Stimulated activated effector memory CD8-positive, alpha-beta T cell treated with anti-CD3 and anti-CD28 coated beads, Interleukin-12 subunit alpha, Interleukin-12 subunit beta, amount 100 ng/mL, for 72 hours (primary cell): ENCODE data around the gene MMP17.

Experiments
- ATAC-seq: fragments of 150-1000 bp; cut with Tn5 transposase; 2 replicates; pipeline ENCODE4 v1.10.0; 2021
- DNase-seq, 2 donors: peaks; one replicate each; pipeline ENCODE4 v3.0.0; 2021 to 2022; ENCODE audit warnings: low spot score in 2 of 2
- H3K27ac Mint-ChIP-seq: one replicate; pipeline ENCODE4 v1.8.0; 2022; ENCODE audit warnings: mild to moderate bottlenecking, mixed read lengths
- H3K36me3 Mint-ChIP-seq: one replicate; pipeline ENCODE4 v1.8.0; 2022; ENCODE audit warnings: mild to moderate bottlenecking, mixed read lengths
- H3K4me1 Mint-ChIP-seq: one replicate; pipeline ENCODE4 v1.8.0; 2022; ENCODE audit warnings: mixed read lengths
- H3K4me3 Mint-ChIP-seq: one replicate; pipeline ENCODE4 v1.8.0; 2022; ENCODE audit warnings: mild to moderate bottlenecking, mixed read lengths
- H3K9me3 Mint-ChIP-seq: one replicate; pipeline ENCODE4 v1.8.0; 2022; ENCODE audit warnings: mixed read lengths

The MMP17 gene

GRCh38 chr12:131827961-131828534, at the start of gene MMP17:
MMP17 (plus strand) TSS chr12:131828393; CDS start chr12:131828495, 102 bp downstream.
- peaks cover 7% of the 10 kb centered on the region for H3K4me1 Mint-ChIP-seq
- DNase-seq (no peak), ATAC-seq (peak; percentile 48)
- peak within 1 kb of the TSS; percentile 66 for H3K4me3 Mint-ChIP-seq
- no peaks in the 10 kb centered on the region for H3K9me3 Mint-ChIP-seq
- H3K27ac Mint-ChIP-seq, result no peak within 1 kb of the TSS
- H3K36me3 Mint-ChIP-seq, result no peaks in the 10 kb centered on the region

DNA sequence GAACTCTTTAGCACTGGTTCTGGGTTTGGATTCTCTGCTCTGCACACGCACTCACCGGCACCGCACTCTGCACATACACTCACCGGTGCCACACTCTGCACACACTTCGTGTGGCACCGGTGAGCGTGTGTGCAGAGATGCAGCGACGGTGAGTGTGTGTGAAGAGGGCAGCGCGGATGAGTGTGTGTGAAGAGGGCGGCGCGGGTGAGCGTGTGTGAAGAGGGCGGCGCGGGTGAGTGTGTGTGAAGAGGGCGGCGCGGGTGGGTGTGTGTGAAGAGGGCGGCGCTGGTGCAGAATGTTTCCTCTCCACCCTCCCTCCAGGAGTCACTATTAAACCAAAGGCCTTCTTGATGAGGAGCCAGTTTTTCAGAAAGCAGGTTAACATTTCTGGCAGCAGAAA, 49.2 kb upstream of the MMP17 start:
- Mint-ChIP-seq H3K27ac (peak overlapping the region; percentile 85), H3K4me1 (peaks cover 5% of the 10 kb centered on the region), H3K36me3 (peaks cover 94% of the 10 kb centered on the region), H3K4me3 (no peak overlapping the region), H3K9me3 (no peaks in the 10 kb centered on the region)
- no peak for DNase-seq
- no peak for ATAC-seq

- Mint-ChIP-seq H3K4me1 (peaks cover 10% of the 10 kb centered on the region), H3K27ac (peak overlapping the region; percentile 67), H3K36me3 (peaks cover 88% of the 10 kb centered on the region), H3K9me3 (no peaks in the 10 kb centered on the region), H3K4me3 (no peak overlapping the region)
- ATAC-seq (no peak), DNase-seq (no peak)
These were observed 46.1 kb upstream of the MMP17 start for GRCh38 chr12:131782061-131782460.

DNA sequence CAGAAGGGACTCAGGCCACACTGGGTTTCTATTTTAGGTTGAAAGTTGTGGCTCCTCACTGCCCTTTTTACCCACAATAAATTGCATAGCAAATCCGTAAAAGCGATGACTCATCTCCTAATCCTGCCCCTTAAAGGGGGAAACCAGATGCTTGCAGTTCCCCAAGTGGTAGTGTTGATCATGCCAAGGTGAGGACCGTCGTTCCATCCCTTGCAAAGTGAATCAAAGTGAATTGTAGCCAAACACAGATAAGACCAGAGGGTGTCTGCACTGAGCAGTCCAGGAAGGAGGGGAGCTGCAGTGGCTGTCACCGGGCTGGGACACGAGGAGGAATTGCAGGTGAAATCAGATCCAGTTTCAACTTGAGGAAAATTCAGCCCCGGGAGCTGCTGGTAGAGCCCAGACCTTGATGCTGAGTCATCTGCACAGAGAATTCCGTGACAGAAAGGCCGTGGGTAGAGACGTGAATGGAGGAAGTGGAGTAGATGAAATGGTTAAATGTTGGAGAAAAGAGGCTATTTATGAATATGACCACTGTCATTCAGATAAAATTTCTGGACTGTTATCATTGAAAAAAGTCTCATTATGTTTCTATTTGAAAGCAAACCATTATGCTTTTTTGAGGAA, 44.2 kb upstream of the MMP17 start:
- Mint-ChIP-seq H3K4me1 (peaks cover 7% of the 10 kb centered on the region), H3K36me3 (peaks cover 88% of the 10 kb centered on the region), H3K9me3 (no peaks in the 10 kb centered on the region), H3K27ac (no peak overlapping the region), H3K4me3 (no peak overlapping the region)
- ATAC-seq (no peak), DNase-seq (no peak)

GRCh38 chr12:131784909-131785762, 43.1 kb upstream of the MMP17 start:
- ATAC-seq (no peak), DNase-seq (no peak)
- Mint-ChIP-seq H3K4me1 (peaks cover 6% of the 10 kb centered on the region), H3K27ac (peak overlapping the region; percentile 15), H3K36me3 (peaks cover 88% of the 10 kb centered on the region), H3K4me3 (no peak overlapping the region), H3K9me3 (no peaks in the 10 kb centered on the region)

DNA sequence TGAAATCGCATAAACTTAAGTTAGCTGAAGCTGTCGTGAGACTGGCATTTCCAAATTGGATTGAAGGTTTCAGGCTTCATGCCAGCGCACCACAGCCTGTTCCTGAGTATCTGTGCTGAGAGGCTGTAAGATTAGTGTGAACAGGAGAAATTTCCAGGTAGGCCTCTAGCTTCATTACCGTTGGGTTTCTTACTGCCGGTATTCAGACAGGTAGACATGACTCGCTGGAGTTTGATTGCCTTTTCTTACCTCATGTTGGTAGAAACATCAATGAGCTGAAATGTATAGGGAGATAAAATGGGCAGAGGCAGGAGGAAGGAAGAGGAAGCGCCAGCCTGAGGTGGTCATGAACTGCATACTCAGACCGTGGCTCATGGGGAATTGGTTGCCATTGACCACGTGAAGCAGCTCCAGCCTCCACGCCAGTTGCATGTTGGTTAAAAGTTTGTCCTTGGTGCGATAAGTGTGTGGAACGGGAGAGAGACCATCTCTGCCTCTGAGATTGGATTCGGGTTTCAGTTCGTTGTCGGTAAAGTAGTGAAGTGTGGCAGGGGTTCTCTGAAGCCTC, 42.3 kb upstream of the MMP17 start:
- DNase-seq (no peak), ATAC-seq (no peak)
- Mint-ChIP-seq H3K36me3 (peaks cover 88% of the 10 kb centered on the region), H3K27ac (peak overlapping the region; percentile 15), H3K4me1 (peaks cover 6% of the 10 kb centered on the region), H3K4me3 (no peak overlapping the region), H3K9me3 (no peaks in the 10 kb centered on the region)

- peaks cover 89% of the 10 kb centered on the region for H3K36me3 Mint-ChIP-seq
- ATAC-seq, result no peak
These were observed 41.9 kb upstream of the MMP17 start for GRCh38 chr12:131786331-131786730.

DNA sequence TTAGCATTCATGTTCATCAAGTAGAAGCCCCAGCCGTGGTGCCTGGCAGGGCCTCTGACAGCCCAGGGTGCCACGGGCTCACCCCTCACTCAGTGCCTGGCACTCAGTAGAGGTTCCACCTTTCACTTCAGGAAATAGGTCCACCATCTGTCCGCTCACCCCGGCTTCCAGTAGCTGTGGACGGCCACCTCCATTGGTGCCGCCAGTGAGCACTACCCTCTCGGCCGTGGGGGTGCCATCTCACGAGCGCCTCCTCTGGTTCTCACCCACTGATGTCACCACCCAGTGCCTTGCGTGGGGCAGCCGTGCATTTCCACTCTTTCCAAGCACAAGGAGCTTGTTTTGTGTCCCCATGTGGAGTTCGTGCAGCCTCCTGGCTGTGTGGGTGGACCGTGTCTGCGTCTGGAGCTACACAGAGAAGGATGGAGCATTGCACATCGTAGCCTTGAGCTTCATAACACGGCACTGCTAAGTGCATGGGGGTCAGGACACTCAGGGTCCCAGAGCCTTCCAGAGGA, 41.0 kb upstream of the MMP17 start:
- no peaks in the 10 kb centered on the region for H3K9me3 Mint-ChIP-seq
- H3K27ac Mint-ChIP-seq, result no peak overlapping the region
- DNase-seq, result no peak
- peaks cover 6% of the 10 kb centered on the region for H3K4me1 Mint-ChIP-seq
- H3K4me3 Mint-ChIP-seq, result no peak overlapping the region
- no peak for ATAC-seq
- H3K36me3 Mint-ChIP-seq, result peaks cover 87% of the 10 kb centered on the region

More at GRCh38 chr12:131786331-131786730, 41.9 kb upstream of the MMP17 start:
- Mint-ChIP-seq H3K4me1 (peaks cover 6% of the 10 kb centered on the region), H3K9me3 (no peaks in the 10 kb centered on the region), H3K27ac (peak overlapping the region; percentile 15), H3K4me3 (no peak overlapping the region)
- DNase-seq, result no peak

DNA sequence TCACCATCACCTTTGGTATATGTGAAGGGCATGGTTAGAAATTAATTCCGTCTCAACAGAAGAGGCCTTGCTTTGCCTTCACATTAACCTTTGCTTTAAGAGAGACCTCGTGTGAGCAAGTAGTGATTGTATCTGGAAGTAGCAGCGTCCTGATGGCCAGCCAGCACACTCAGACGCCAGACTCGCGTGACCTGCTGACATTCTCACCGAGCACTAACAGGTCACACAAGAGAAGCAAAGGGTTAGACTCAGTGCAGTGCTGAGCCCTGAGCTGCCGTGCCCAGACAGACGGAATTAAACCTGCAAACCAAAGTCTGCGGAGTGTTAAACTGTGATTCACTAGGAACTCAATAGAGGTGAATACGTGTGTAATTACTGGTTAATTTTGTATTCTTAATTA, 40.1 kb upstream of the MMP17 start:
- Mint-ChIP-seq H3K4me1 (peaks cover 6% of the 10 kb centered on the region), H3K36me3 (peaks cover 85% of the 10 kb centered on the region), H3K27ac (no peak overlapping the region), H3K9me3 (no peaks in the 10 kb centered on the region), H3K4me3 (no peak overlapping the region)
- ATAC-seq (no peak), DNase-seq (no peak)

DNA sequence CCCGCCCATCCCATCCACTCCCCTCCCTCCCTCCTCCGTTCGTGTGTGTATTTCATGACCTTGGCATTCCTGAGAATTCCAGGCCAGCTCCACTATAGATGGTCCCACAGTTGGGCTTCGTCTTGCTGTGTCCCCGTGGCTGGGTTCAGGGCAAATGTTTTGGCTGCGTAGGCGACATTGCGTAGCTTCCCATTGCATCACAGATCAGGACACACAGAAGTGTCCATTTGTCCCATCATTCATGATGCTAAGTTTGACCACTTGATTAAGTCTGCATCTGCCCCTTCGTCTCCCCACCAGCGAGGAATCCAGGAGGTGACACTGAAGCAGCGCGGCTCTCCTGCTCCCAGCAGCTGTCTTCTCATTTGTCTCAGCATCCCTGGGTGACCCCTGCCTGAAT, 38.6 kb upstream of the MMP17 start:
- Mint-ChIP-seq H3K9me3 (no peaks in the 10 kb centered on the region), H3K4me1 (peaks cover 6% of the 10 kb centered on the region), H3K4me3 (no peak overlapping the region), H3K27ac (no peak overlapping the region), H3K36me3 (peaks cover 83% of the 10 kb centered on the region)
- DNase-seq (no peak), ATAC-seq (no peak)

- DNase-seq (no peak), ATAC-seq (no peak)
- no peaks in the 10 kb centered on the region for H3K9me3 Mint-ChIP-seq
- H3K36me3 Mint-ChIP-seq, result peaks cover 85% of the 10 kb centered on the region
- peaks cover 6% of the 10 kb centered on the region for H3K4me1 Mint-ChIP-seq
- H3K27ac Mint-ChIP-seq, result no peak overlapping the region
- H3K4me3 Mint-ChIP-seq, result no peak overlapping the region
These were observed 34.8 kb upstream of the MMP17 start for GRCh38 chr12:131793243-131794022.

DNA sequence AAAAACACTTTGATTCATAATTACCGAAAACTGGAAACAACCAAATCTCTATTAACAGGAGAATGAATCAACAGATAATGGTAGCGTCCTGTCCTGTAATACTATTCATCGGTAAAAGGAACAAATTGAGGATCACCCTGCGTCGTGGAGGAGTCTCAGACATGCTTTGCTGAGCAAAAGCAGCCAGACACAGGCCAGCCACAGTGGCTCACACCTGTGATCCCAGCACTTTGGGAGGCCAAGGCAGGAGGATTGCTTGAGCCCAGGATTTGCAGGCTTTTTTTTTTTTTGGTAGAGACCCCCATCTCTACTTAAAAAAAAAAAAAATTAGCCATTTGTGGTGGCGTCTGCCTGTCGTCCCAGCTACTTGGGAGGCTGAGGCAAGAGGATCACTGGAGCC, 34.1 kb upstream of the MMP17 start:
- no peak overlapping the region for H3K27ac Mint-ChIP-seq
- DNase-seq, result no peak
- no peak for ATAC-seq
- H3K4me1 Mint-ChIP-seq, result peaks cover 6% of the 10 kb centered on the region
- peaks cover 85% of the 10 kb centered on the region for H3K36me3 Mint-ChIP-seq
- no peak overlapping the region for H3K4me3 Mint-ChIP-seq
- H3K9me3 Mint-ChIP-seq, result no peaks in the 10 kb centered on the region

- H3K27ac Mint-ChIP-seq, result no peak overlapping the region
- no peaks in the 10 kb centered on the region for H3K9me3 Mint-ChIP-seq
- ATAC-seq (no peak), DNase-seq (no peak)
- H3K4me3 Mint-ChIP-seq, result no peak overlapping the region
- peaks cover 6% of the 10 kb centered on the region for H3K4me1 Mint-ChIP-seq
- H3K36me3 Mint-ChIP-seq, result peaks cover 85% of the 10 kb centered on the region
These were observed 33.6 kb upstream of the MMP17 start for GRCh38 chr12:131794573-131794972.

GRCh38 chr12:131795064-131795463, 33.1 kb upstream of the MMP17 start:
- peak overlapping the region; percentile 52 for H3K27ac Mint-ChIP-seq

More at GRCh38 chr12:131795064-131795463, 33.1 kb upstream of the MMP17 start:
- DNase-seq (no peak), ATAC-seq (no peak)
- Mint-ChIP-seq H3K9me3 (no peaks in the 10 kb centered on the region), H3K4me1 (peaks cover 6% of the 10 kb centered on the region), H3K4me3 (no peak overlapping the region), H3K36me3 (peaks cover 85% of the 10 kb centered on the region)
